Mammary epithelial cell (primary cell): ENCODE results near the gene UBE2J2.

Experiments used
- CTCF ChIP-seq, 2 donors: IDR thresholded peaks in 1 of 2; conservative IDR thresholded peaks in 1 of 2; 2 replicates each; pipeline ENCODE4 v1.5.1; 2011 to 2012; ENCODE audit warnings: inconsistent platforms in 2 of 2, low read length in 2 of 2, mild to moderate bottlenecking in 2 of 2, control low read depth in 1 of 2, low read depth in 1 of 2; ENCODE audit not compliant: insufficient read depth in 1 of 2; ENCODE audit errors: extremely low read depth in 1 of 2
- EZH2 ChIP-seq: IDR thresholded peaks from 2 replicates; pipeline ENCODE4 v1.6.1; 2012; ENCODE audit warnings: low read length, inconsistent platforms, borderline replicate concordance

- no peak for TF ChIP-seq CTCF (conservative IDR thresholded peaks at IDR 0.05 in 1 of 2, IDR thresholded peaks at IDR 0.05 in 1 of 2; ENCODE audit: extremely low read depth in 1 of 2, insufficient read depth in 1 of 2, low read depth in 1 of 2, low read length in 2 of 2)
- no peak for TF ChIP-seq EZH2
These were observed 11.6 kb downstream of the UBE2J2 start for GRCh38 chr1:1262071-1262470.
